ENCODE data around the gene MAP1S. TPM values are rescaled to one million over a fixed set of nuclear protein-coding genes. Genes with fewer than 3 reads are reported as not detected.
A peak's percentile ranks its signal among the peaks of the same experiment; 100 is the strongest.

MAP1S gene
- total RNA-seq, 2 experiments from 2014 or later: 18.1 to 21.4 TPM

DNA sequence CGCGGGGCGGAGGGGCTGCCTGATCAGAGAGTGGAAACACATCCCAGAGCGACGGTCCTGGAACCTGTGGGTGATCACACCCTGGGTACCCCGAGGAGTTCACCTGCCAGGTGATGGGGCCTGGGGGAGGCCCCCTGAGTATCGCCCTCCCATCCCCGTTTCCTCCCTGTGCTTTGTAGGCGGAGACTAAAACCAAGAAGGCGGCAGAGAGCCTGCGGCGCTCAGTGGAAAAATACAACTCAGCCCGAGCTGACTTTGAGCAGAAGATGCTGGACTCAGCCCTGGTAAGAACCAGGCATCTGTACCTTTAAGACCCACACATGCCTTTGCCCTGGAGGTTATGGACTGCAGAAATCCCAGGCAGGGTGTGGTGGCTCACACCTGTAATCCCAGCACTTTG is 51.3 kb downstream of the MAP1S start:
- Mint-ChIP-seq H3K9me3 (no peaks in the 10 kb centered on the region), H3K4me1 (ENCODE audit: low read depth) (peaks cover 4% of the 10 kb centered on the region), H3K27me3 (no peaks in the 10 kb centered on the region), H3K36me3 (ENCODE audit: low read depth) (peaks cover 82% of the 10 kb centered on the region), H3K27ac (no peak overlapping the region), H3K4me3 (no peak overlapping the region)
- ATAC-seq (ENCODE audit: poor library complexity): no peak
- Histone ChIP-seq H3K36me3 (ENCODE audit: insufficient read depth, low read length) (peaks cover 74% of the 10 kb centered on the region), H3K27me3 (ENCODE audit: control insufficient read depth in 1 of 2, insufficient read depth in 2 of 2, low read length in 2 of 2) (no peaks in the 10 kb centered on the region), H3K9me3 (ENCODE audit: control insufficient read depth in 1 of 2, insufficient read depth in 1 of 2, low read length in 2 of 2) (no peaks in the 10 kb centered on the region), H3K4me1 (ENCODE audit: insufficient read depth, low read length) (peaks cover 4% of the 10 kb centered on the region), H3K4me3 (ENCODE audit: low read length) (no peak overlapping the region), H3K27ac (ENCODE audit: low read depth in 1 of 2, low read length in 2 of 2) (no peak overlapping the region)
- no peak for DNase-seq
- TF ChIP-seq, protein P1, sequence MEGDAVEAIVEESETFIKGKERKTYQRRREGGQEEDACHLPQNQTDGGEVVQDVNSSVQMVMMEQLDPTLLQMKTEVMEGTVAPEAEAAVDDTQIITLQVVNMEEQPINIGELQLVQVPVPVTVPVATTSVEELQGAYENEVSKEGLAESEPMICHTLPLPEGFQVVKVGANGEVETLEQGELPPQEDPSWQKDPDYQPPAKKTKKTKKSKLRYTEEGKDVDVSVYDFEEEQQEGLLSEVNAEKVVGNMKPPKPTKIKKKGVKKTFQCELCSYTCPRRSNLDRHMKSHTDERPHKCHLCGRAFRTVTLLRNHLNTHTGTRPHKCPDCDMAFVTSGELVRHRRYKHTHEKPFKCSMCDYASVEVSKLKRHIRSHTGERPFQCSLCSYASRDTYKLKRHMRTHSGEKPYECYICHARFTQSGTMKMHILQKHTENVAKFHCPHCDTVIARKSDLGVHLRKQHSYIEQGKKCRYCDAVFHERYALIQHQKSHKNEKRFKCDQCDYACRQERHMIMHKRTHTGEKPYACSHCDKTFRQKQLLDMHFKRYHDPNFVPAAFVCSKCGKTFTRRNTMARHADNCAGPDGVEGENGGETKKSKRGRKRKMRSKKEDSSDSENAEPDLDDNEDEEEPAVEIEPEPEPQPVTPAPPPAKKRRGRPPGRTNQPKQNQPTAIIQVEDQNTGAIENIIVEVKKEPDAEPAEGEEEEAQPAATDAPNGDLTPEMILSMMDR (IDR thresholded peaks at IDR 0.05): no peak
- intact Hi-C loops (cut with DNase I, micrococcal nuclease): no loop called here
- CTCF ChIA-PET: interaction anchor here (1.2 kb wide), 1 partner anchor 89 kb away, joined by 3 read pairs; the partner anchor contains the start of gene RPL18A
- POLR2A ChIA-PET: no interaction called here

DNA sequence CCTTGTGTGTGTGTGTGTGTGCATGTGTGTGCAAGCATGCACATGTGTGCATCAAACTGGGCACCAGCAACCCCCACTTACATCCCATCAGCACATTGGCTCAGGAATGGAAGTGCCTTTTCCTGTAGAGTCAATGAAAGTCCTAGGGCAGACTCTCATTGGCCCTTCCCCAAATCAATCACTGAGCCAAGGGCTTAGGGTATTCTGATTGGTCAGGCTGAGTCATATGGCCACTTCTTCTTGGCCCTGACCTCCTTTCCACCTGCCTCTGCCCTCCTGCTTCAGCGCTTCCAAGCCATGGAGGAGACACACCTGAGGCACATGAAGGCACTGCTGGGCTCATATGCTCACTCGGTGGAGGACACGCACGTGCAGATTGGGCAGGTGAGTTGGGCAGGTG is 52.9 kb downstream of the MAP1S start:
- Histone ChIP-seq H3K4me3 (ENCODE audit: low read length) (no peak overlapping the region), H3K9me3 (ENCODE audit: control insufficient read depth in 1 of 2, insufficient read depth in 1 of 2, low read length in 2 of 2) (no peaks in the 10 kb centered on the region), H3K36me3 (ENCODE audit: insufficient read depth, low read length) (peaks cover 72% of the 10 kb centered on the region), H3K27me3 (ENCODE audit: control insufficient read depth in 1 of 2, insufficient read depth in 2 of 2, low read length in 2 of 2) (no peaks in the 10 kb centered on the region), H3K4me1 (ENCODE audit: insufficient read depth, low read length) (no peaks in the 10 kb centered on the region), H3K27ac (ENCODE audit: low read depth in 1 of 2, low read length in 2 of 2) (no peak overlapping the region)
- ATAC-seq (ENCODE audit: poor library complexity): no peak
- H3K27me3 Mint-ChIP-seq: no peaks in the 10 kb centered on the region
- no peaks in the 10 kb centered on the region for H3K4me1 Mint-ChIP-seq (ENCODE audit: low read depth)
- H3K27ac Mint-ChIP-seq: no peak overlapping the region
- ChIA-PET CTCF (no interaction called here), POLR2A (no interaction called here)
- H3K9me3 Mint-ChIP-seq: no peaks in the 10 kb centered on the region
- peaks cover 84% of the 10 kb centered on the region for H3K36me3 Mint-ChIP-seq (ENCODE audit: low read depth)
- H3K4me3 Mint-ChIP-seq: no peak overlapping the region
- no peak for DNase-seq
- TF ChIP-seq, protein P1 (IDR thresholded peaks at IDR 0.05): no peak
- intact Hi-C loops (cut with DNase I, micrococcal nuclease): loop anchor here in 1 of 2 experiments (1.0 kb wide), 1 partner anchor 11 kb away; no protein-coding TSS in a partner anchor

DNA sequence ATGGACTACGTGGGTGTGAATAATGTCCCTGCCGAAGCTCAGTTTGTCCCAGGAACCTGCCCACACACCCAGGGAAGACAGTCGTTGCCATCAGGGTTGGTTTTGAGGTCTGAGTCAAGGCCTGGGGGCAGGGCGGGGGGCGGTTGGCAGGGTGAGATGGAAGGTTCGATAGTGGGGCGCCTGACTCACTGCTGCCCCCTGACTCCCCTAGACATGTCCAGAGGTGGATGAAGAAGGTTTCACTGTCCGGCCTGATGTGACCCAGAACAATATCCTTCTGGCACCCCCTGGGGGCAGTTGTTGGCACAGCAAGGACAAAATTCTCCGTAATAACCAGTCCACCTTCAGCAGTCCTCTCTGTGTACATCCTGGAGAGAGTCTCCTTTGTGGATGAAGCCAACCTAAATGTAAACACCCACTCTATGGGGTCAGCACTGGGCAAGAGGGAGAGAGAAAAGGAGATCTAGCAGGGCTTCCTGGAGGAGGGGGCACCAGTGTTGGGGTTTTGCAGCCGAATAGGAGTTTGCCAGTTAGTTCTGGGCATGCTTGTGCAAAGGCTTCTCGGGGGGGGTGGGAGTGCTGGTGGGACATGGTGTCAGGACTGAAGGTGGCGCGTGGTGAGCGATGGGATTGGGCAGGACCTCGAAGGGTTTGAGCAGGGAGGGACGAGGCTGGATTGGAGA is 56.1 kb downstream of the MAP1S start:
- Mint-ChIP-seq H3K27ac (peak overlapping the region; percentile 38), H3K9me3 (no peaks in the 10 kb centered on the region), H3K36me3 (ENCODE audit: low read depth) (peaks cover 80% of the 10 kb centered on the region), H3K4me3 (no peak overlapping the region), H3K27me3 (no peaks in the 10 kb centered on the region), H3K4me1 (ENCODE audit: low read depth) (no peaks in the 10 kb centered on the region)
- H3K9me3 ChIP-seq (ENCODE audit: control insufficient read depth in 1 of 2, insufficient read depth in 1 of 2, low read length in 2 of 2): no peaks in the 10 kb centered on the region
- no peak overlapping the region for H3K4me3 ChIP-seq (ENCODE audit: low read length)
- ChIA-PET CTCF (interaction anchor here (1.9 kb wide), 1 partner anchor 80 kb away, joined by 4 read pairs; no protein-coding TSS in a partner anchor), POLR2A (interaction anchor here (0.6 to 1.5 kb wide), 3 partner anchors 28 to 157 kb away, joined by 3 to 4 read pairs (median 4); partner anchors contain the start of gene CCDC124)
- H3K4me1 ChIP-seq (ENCODE audit: insufficient read depth, low read length): no peaks in the 10 kb centered on the region
- peak in 9 of 14 experiments; percentile 19 to 60 (median 40) for DNase-seq
- H3K36me3 ChIP-seq (ENCODE audit: insufficient read depth, low read length): peaks cover 51% of the 10 kb centered on the region
- no peak overlapping the region for H3K27ac ChIP-seq (ENCODE audit: low read depth in 1 of 2, low read length in 2 of 2)
- H3K27me3 ChIP-seq (ENCODE audit: control insufficient read depth in 1 of 2, insufficient read depth in 2 of 2, low read length in 2 of 2): no peaks in the 10 kb centered on the region
- TF ChIP-seq, protein P1 (IDR thresholded peaks at IDR 0.05): peak; percentile 67
- ATAC-seq (ENCODE audit: poor library complexity): no peak
- intact Hi-C loops (cut with DNase I, micrococcal nuclease): loop anchor here in 1 of 2 experiments (2.0 kb wide), 1 partner anchor 71 kb away; no protein-coding TSS in a partner anchor
